Astrocyte (in vitro differentiated cells and primary cell): ENCODE data around the gene SUGP2.

Experiments
- EZH2 ChIP-seq: IDR thresholded peaks from 2 replicates; pipeline ENCODE4 v1.6.1; 2012; ENCODE audit warnings: mild to moderate bottlenecking, low read length, inconsistent platforms; ENCODE audit not compliant: insufficient read depth
- TF ChIP-seq, protein P1 (sequence below): IDR thresholded peaks from 2 replicates; pipeline ENCODE4 v1.5.1; 2011; ENCODE audit warnings: low read depth, mild to moderate bottlenecking, inconsistent platforms, low read length, moderate library complexity; ENCODE audit not compliant: insufficient read depth

- TF ChIP-seq, protein P1, sequence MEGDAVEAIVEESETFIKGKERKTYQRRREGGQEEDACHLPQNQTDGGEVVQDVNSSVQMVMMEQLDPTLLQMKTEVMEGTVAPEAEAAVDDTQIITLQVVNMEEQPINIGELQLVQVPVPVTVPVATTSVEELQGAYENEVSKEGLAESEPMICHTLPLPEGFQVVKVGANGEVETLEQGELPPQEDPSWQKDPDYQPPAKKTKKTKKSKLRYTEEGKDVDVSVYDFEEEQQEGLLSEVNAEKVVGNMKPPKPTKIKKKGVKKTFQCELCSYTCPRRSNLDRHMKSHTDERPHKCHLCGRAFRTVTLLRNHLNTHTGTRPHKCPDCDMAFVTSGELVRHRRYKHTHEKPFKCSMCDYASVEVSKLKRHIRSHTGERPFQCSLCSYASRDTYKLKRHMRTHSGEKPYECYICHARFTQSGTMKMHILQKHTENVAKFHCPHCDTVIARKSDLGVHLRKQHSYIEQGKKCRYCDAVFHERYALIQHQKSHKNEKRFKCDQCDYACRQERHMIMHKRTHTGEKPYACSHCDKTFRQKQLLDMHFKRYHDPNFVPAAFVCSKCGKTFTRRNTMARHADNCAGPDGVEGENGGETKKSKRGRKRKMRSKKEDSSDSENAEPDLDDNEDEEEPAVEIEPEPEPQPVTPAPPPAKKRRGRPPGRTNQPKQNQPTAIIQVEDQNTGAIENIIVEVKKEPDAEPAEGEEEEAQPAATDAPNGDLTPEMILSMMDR, result no peak
- no peak for TF ChIP-seq EZH2
Observed at GRCh38 chr19:18969931-18970659, 63.2 kb downstream of the SUGP2 start.
